H1 (cell line): Measurements from ENCODE around the gene VSIG10L2. TPM values are rescaled to one million over a fixed set of nuclear protein-coding genes. Genes with fewer than 3 reads are reported as not detected.

Source experiments
- ATF2 ChIP-seq: IDR thresholded peaks from 2 replicates; pipeline ENCODE4 v1.6.1; 2012; ENCODE audit warnings: low read length, inconsistent platforms
- EGR1 ChIP-seq: IDR thresholded peaks from 2 replicates; pipeline ENCODE4 v1.6.1; 2011; ENCODE audit warnings: low read depth, low read length, borderline replicate concordance
- GABPA ChIP-seq: IDR thresholded peaks from 2 replicates; pipeline ENCODE4 v1.6.1; 2011; ENCODE audit warnings: mild to moderate bottlenecking, low read length, moderate library complexity, borderline replicate concordance; ENCODE audit not compliant: insufficient read depth
- JUND ChIP-seq: IDR thresholded peaks from 2 replicates; pipeline ENCODE4 v1.6.1; 2011; ENCODE audit warnings: mild to moderate bottlenecking, improper control_type of control experiment, low read length
- MAX ChIP-seq: IDR thresholded peaks from 2 replicates; pipeline ENCODE4 v1.6.1; 2012; ENCODE audit warnings: inconsistent platforms
- NRF1 ChIP-seq: IDR thresholded peaks from 2 replicates; pipeline ENCODE4 v1.6.1; 2011; ENCODE audit warnings: mild to moderate bottlenecking, low read depth, low read length, improper control_type of control experiment
- TCF12 ChIP-seq: IDR thresholded peaks from 2 replicates; pipeline ENCODE4 v1.6.1; 2011; ENCODE audit warnings: low read depth, mild to moderate bottlenecking, low read length
- USF2 ChIP-seq: IDR thresholded peaks from 2 replicates; pipeline ENCODE4 v1.6.1; 2011; ENCODE audit warnings: low read length, improper control_type of control experiment
- polyA plus RNA-seq, 7 experiments: library from polyadenylated mRNA; depleted of rRNA in 3 of 7; stranded (reverse) in 5 of 7; unstranded in 2 of 7; fragments of >200 nt in 5 of 7; fragments of 200-250 nt in 2 of 7; gene quantifications; 1 replicate in 5 of 7; 2 replicates in 1 of 7; 4 replicates in 1 of 7; pipeline versions ENCODE4 v1.2.1 to v1.2.3, GENCODE V29; 2011 to 2013; ENCODE audit warnings: missing spikeins in 2 of 7, mixed read lengths in 2 of 7
- total RNA-seq: library from RNA; stranded (reverse); fragmentation: NEBNext Ultra II Directional; extraction: Animal tissue kit (Norgen Biotek cat#: 25700); gene quantifications from 2 replicates; pipeline ENCODE4 v1.2.1, GENCODE V29; 2021

Gene VSIG10L2
- total and polyA plus RNA-seq, 2 of the 8 experiments (the other 6 are each of a cell fraction or from before 2014, with no cell fraction given), result not detected

- TF ChIP-seq USF2 (peak; percentile 61; the same call in 1 of the 2 replicates), ATF2 (no peak), MAX (peak; percentile 100), GABPA (no peak), NRF1 (peak; percentile 55), JUND (no peak), EGR1 (no peak), TCF12 (no peak)
These were observed 41.9 kb upstream of the VSIG10L2 start, which contains the start of gene DDX25 (continued) for GRCh38 chr11:125903711-125904659.
